ENCODE measurements around the gene ZBTB46. TPM values are rescaled to one million over a fixed set of nuclear protein-coding genes. Genes with fewer than 3 reads are reported as not detected.

The ZBTB46 gene
- total and polyA plus RNA-seq, 10 of the 15 experiments (the other 5 are each of a cell fraction or from before 2014, with no cell fraction given): 0.15 to 0.92 (median 0.34) TPM

DNA sequence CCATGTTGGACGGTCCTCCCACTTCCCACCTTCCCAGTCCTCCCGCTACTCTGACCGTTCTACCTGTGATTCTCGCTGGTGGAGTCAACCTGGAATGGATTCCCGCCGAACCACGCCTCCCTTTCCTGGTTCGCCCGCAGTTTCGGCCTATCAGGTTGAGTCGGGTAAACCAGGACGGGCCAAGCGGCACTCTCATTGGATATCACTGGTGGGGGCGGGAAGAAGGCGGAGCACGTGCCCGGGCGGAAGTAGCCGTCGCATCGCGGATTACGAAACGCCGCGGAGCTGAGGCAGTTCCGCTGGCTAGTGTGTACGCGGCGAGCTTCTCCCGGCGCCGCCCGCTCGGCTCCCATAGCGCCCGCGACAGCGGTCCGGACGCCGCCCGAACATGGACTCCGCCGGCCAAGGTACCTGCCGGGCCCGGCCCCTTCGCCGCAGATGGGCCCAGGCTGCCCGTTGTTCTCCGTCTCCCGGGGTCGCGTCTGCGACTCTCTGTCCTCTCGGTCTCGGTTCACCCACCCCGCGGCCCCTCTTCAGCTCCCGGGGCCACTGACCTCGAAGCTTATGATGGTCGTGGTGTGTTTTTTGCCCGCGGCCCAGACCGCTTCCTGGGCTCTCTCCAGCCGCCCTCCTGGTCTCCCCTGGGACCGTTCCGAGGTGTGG lies 34.0 kb upstream of the ZBTB46 start, which contains the start of gene TPD52L2 (continued):
- no peak for TF ChIP-seq MEF2B (IDR thresholded peaks at IDR 0.05; ENCODE audit: partially characterized antibody, poor library complexity, severe bottlenecking)
- TF ChIP-seq, protein P1, sequence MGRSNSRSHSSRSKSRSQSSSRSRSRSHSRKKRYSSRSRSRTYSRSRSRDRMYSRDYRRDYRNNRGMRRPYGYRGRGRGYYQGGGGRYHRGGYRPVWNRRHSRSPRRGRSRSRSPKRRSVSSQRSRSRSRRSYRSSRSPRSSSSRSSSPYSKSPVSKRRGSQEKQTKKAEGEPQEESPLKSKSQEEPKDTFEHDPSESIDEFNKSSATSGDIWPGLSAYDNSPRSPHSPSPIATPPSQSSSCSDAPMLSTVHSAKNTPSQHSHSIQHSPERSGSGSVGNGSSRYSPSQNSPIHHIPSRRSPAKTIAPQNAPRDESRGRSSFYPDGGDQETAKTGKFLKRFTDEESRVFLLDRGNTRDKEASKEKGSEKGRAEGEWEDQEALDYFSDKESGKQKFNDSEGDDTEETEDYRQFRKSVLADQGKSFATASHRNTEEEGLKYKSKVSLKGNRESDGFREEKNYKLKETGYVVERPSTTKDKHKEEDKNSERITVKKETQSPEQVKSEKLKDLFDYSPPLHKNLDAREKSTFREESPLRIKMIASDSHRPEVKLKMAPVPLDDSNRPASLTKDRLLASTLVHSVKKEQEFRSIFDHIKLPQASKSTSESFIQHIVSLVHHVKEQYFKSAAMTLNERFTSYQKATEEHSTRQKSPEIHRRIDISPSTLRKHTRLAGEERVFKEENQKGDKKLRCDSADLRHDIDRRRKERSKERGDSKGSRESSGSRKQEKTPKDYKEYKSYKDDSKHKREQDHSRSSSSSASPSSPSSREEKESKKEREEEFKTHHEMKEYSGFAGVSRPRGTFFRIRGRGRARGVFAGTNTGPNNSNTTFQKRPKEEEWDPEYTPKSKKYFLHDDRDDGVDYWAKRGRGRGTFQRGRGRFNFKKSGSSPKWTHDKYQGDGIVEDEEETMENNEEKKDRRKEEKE (IDR thresholded peaks at IDR 0.05): no peak
- TF ChIP-seq SREBF2 (IDR thresholded peaks at IDR 0.05; ENCODE audit: low read length): no peak
- peak; percentile 65 for TF ChIP-seq MYC (IDR thresholded peaks at IDR 0.05; ENCODE audit: insufficient read depth, insufficient read length, insufficient replicate concordance, low read length, severe bottlenecking)
- TF ChIP-seq, protein P2, sequence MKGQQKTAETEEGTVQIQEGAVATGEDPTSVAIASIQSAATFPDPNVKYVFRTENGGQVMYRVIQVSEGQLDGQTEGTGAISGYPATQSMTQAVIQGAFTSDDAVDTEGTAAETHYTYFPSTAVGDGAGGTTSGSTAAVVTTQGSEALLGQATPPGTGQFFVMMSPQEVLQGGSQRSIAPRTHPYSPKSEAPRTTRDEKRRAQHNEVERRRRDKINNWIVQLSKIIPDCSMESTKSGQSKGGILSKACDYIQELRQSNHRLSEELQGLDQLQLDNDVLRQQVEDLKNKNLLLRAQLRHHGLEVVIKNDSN (IDR thresholded peaks at IDR 0.05; ENCODE audit: borderline replicate concordance, extremely low read length, insufficient read depth, low read depth, low read length): peak; percentile 91
- TF ChIP-seq FOS (IDR thresholded peaks at IDR 0.05; ENCODE audit: borderline replicate concordance, extremely low read depth, insufficient read length): peak; percentile 68
- TF ChIP-seq NFYB (IDR thresholded peaks at IDR 0.05; ENCODE audit: insufficient read depth, low read depth, low read length): peak; percentile 96
- TF ChIP-seq, protein P3, sequence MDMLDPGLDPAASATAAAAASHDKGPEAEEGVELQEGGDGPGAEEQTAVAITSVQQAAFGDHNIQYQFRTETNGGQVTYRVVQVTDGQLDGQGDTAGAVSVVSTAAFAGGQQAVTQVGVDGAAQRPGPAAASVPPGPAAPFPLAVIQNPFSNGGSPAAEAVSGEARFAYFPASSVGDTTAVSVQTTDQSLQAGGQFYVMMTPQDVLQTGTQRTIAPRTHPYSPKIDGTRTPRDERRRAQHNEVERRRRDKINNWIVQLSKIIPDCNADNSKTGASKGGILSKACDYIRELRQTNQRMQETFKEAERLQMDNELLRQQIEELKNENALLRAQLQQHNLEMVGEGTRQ (IDR thresholded peaks at IDR 0.05; ENCODE audit: borderline replicate concordance, low read depth, low read length): peak; percentile 92
- TF ChIP-seq RUNX3 (IDR thresholded peaks at IDR 0.05; ENCODE audit: low read length): peak; percentile 34; the same call in 1 of the 2 replicates
- TF ChIP-seq EED (IDR thresholded peaks at IDR 0.05; ENCODE audit: low read depth): peak; percentile 67
- TF ChIP-seq, protein P4, sequence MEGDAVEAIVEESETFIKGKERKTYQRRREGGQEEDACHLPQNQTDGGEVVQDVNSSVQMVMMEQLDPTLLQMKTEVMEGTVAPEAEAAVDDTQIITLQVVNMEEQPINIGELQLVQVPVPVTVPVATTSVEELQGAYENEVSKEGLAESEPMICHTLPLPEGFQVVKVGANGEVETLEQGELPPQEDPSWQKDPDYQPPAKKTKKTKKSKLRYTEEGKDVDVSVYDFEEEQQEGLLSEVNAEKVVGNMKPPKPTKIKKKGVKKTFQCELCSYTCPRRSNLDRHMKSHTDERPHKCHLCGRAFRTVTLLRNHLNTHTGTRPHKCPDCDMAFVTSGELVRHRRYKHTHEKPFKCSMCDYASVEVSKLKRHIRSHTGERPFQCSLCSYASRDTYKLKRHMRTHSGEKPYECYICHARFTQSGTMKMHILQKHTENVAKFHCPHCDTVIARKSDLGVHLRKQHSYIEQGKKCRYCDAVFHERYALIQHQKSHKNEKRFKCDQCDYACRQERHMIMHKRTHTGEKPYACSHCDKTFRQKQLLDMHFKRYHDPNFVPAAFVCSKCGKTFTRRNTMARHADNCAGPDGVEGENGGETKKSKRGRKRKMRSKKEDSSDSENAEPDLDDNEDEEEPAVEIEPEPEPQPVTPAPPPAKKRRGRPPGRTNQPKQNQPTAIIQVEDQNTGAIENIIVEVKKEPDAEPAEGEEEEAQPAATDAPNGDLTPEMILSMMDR (IDR thresholded peaks at IDR 0.05 in 2 of 3, conservative IDR thresholded peaks at IDR 0.05 in 1 of 3; ENCODE audit: control insufficient read depth in 2 of 3, extremely low read depth in 1 of 3, insufficient read depth in 1 of 3, low read depth in 3 of 3, low read length in 3 of 3): no peak
- TF ChIP-seq, protein P5, sequence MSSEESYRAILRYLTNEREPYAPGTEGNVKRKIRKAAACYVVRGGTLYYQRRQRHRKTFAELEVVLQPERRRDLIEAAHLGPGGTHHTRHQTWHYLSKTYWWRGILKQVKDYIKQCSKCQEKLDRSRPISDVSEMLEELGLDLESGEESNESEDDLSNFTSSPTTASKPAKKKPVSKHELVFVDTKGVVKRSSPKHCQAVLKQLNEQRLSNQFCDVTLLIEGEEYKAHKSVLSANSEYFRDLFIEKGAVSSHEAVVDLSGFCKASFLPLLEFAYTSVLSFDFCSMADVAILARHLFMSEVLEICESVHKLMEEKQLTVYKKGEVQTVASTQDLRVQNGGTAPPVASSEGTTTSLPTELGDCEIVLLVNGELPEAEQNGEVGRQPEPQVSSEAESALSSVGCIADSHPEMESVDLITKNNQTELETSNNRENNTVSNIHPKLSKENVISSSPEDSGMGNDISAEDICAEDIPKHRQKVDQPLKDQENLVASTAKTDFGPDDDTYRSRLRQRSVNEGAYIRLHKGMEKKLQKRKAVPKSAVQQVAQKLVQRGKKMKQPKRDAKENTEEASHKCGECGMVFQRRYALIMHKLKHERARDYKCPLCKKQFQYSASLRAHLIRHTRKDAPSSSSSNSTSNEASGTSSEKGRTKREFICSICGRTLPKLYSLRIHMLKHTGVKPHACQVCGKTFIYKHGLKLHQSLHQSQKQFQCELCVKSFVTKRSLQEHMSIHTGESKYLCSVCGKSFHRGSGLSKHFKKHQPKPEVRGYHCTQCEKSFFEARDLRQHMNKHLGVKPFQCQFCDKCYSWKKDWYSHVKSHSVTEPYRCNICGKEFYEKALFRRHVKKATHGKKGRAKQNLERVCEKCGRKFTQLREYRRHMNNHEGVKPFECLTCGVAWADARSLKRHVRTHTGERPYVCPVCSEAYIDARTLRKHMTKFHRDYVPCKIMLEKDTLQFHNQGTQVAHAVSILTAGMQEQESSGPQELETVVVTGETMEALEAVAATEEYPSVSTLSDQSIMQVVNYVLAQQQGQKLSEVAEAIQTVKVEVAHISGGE (CRISPR knock-in tag; IDR thresholded peaks at IDR 0.05): peak; percentile 77
- no peak for TF ChIP-seq SREBF1 (IDR thresholded peaks at IDR 0.05; ENCODE audit: low read length)
- TF ChIP-seq TARDBP (IDR thresholded peaks at IDR 0.05; ENCODE audit: borderline replicate concordance): no peak; the same call in 1 of the 2 replicates

Measured in GM12878 (cell line).